GM23338 (cell line): ENCODE results near the gene TK1. TPM values are rescaled to one million over a fixed set of nuclear protein-coding genes. Genes with fewer than 3 reads are reported as not detected.

Source experiments
- ATAC-seq: fragments of 200-7000 bp; cut with Tn5 transposase; 3 replicates; pipeline ENCODE4 v1.9.1; 2020
- DNase-seq: peaks from one replicate; pipeline ENCODE4 v3.0.0-alpha.2; 2015; ENCODE audit warnings: low spot score
- H2AFZ ChIP-seq: fragments of 200-600 bp; sonication (generic); 2 replicates; pipeline ENCODE4 v1.8.0; 2016; ENCODE audit warnings: antibody characterized with exemption, mild to moderate bottlenecking, moderate library complexity
- H3F3A ChIP-seq: fragments of 200-600 bp; sonication (generic); replicated peaks from 2 replicates; pipeline ENCODE4 v1.8.0; 2017; ENCODE audit warnings: antibody characterized with exemption, mixed run types, low read depth
- H3K27ac ChIP-seq: fragments of 200-600 bp; sonication (generic); 2 replicates; pipeline ENCODE4 v1.6.1; 2016; ENCODE audit warnings: low read depth
- H3K27me3 ChIP-seq: fragments of 200-600 bp; sonication (generic); 2 replicates; pipeline ENCODE4 v1.8.0; 2016; ENCODE audit warnings: mild to moderate bottlenecking, mixed run types, moderate library complexity; ENCODE audit not compliant: insufficient read depth
- H3K36me3 ChIP-seq: fragments of 200-600 bp; sonication (generic); 2 replicates; pipeline ENCODE4 v1.8.0; 2016; ENCODE audit warnings: mild to moderate bottlenecking; ENCODE audit not compliant: insufficient read depth
- H3K4me1 ChIP-seq: fragments of 200-600 bp; sonication (generic); 2 replicates; pipeline ENCODE4 v1.8.0; 2016; ENCODE audit warnings: mild to moderate bottlenecking, moderate library complexity; ENCODE audit not compliant: insufficient read depth
- H3K4me2 ChIP-seq: fragments of 200-600 bp; sonication (generic); 2 replicates; pipeline ENCODE4 v1.7.1; 2017; ENCODE audit warnings: mixed run types
- H3K4me3 ChIP-seq: fragments of 200-600 bp; sonication (generic); 2 replicates; pipeline ENCODE4 v1.6.1; 2016; ENCODE audit warnings: mixed run types
- H3K79me2 ChIP-seq: fragments of 200-600 bp; sonication (generic); replicated peaks from 2 replicates; pipeline ENCODE4 v1.8.0; 2017; ENCODE audit warnings: mild to moderate bottlenecking; ENCODE audit not compliant: insufficient read depth
- H3K9me2 ChIP-seq: fragments of 200-600 bp; sonication (generic); 2 replicates; pipeline ENCODE4 v1.8.0; 2017; ENCODE audit not compliant: insufficient read depth
- H4K20me1 ChIP-seq: fragments of 200-600 bp; sonication (generic); replicated peaks from 2 replicates; pipeline ENCODE4 v1.8.0; 2017; ENCODE audit warnings: mild to moderate bottlenecking; ENCODE audit not compliant: insufficient read depth
- H3K27ac Mint-ChIP-seq: 2 replicates; pipeline ENCODE4 v1.8.0; 2020; ENCODE audit warnings: inconsistent platforms, mild to moderate bottlenecking, moderate library complexity, mixed read lengths
- H3K27me3 Mint-ChIP-seq: 3 replicates; pipeline ENCODE4 v1.8.0; 2022; ENCODE audit warnings: low read depth, mild to moderate bottlenecking, moderate library complexity, mixed read lengths, inconsistent platforms; ENCODE audit not compliant: insufficient read depth, poor library complexity
- H3K36me3 Mint-ChIP-seq: 3 replicates; pipeline ENCODE4 v1.8.0; 2021; ENCODE audit warnings: low read depth, mild to moderate bottlenecking, inconsistent platforms, moderate library complexity, mixed read lengths
- H3K4me1 Mint-ChIP-seq: 3 replicates; pipeline ENCODE4 v1.8.0; 2020; ENCODE audit warnings: mild to moderate bottlenecking, inconsistent platforms, mixed read lengths
- H3K4me3 Mint-ChIP-seq: 3 replicates; pipeline ENCODE4 v1.8.0; 2021; ENCODE audit warnings: moderate library complexity, mild to moderate bottlenecking, inconsistent platforms, mixed read lengths
- H3K9me3 Mint-ChIP-seq: 3 replicates; pipeline ENCODE4 v1.8.0; 2020; ENCODE audit warnings: moderate library complexity, mild to moderate bottlenecking, inconsistent platforms, mixed read lengths
- CREB1 ChIP-seq: fragments of 250-450 bp; sonication (Bioruptor Pico); IDR thresholded peaks from 2 replicates; pipeline ENCODE4 v1.5.0; 2020; ENCODE audit warnings: low read depth, mild to moderate bottlenecking, moderate library complexity
- EZH2 ChIP-seq: fragments of 200-600 bp; sonication (generic); IDR thresholded peaks from one replicate; pipeline ENCODE4 v1.8.0; 2017; ENCODE audit warnings: antibody characterized with exemption, mild to moderate bottlenecking, low read depth; ENCODE audit not compliant: unreplicated experiment
- EZH2phosphoT487 ChIP-seq: fragments of 200-600 bp; sonication (generic); IDR thresholded peaks from one replicate; pipeline ENCODE4 v1.8.1; 2018; ENCODE audit warnings: antibody characterized with exemption; ENCODE audit not compliant: unreplicated experiment
- JUNB ChIP-seq: IDR thresholded peaks from one replicate; pipeline ENCODE4 v1.6.1; 2016; ENCODE audit warnings: antibody characterized with exemption; ENCODE audit not compliant: unreplicated experiment
- NANOG ChIP-seq: IDR thresholded peaks from 2 replicates; pipeline ENCODE4 v1.6.1; 2016; ENCODE audit warnings: antibody characterized with exemption, borderline replicate concordance
- POLR2AphosphoS5 ChIP-seq: IDR thresholded peaks from 2 replicates; pipeline ENCODE4 v1.6.1; 2016; ENCODE audit warnings: antibody characterized with exemption, low read depth
- REST ChIP-seq: IDR thresholded peaks from one replicate; pipeline ENCODE4 v1.6.1; 2018; ENCODE audit warnings: antibody characterized with exemption; ENCODE audit not compliant: unreplicated experiment
- STAT1 ChIP-seq: IDR thresholded peaks from one replicate; pipeline ENCODE4 v1.6.1; 2016; ENCODE audit warnings: antibody characterized with exemption; ENCODE audit not compliant: unreplicated experiment
- ZNF331 ChIP-seq: fragments of 250-450 bp; sonication (Bioruptor Pico); IDR thresholded peaks from 2 replicates; pipeline ENCODE4 v1.5.0; 2020; ENCODE audit warnings: low read depth, mild to moderate bottlenecking, moderate library complexity
- polyA plus RNA-seq: library from polyadenylated mRNA; unstranded; fragments of >200 nt; fragmentation: Nextera tagmentation; extraction: Ambion mirVana; gene quantifications from 2 replicates; pipeline ENCODE4 v1.2.1, GENCODE V29; 2016
- total RNA-seq: library from RNA; depleted of rRNA; stranded (reverse); fragments of >200 nt; shearing (Covaris generic); gene quantifications from 2 replicates; pipeline ENCODE4 v1.2.3, GENCODE V29; 2014
- TF ChIP-seq, protein P1 (sequence below), 2 experiments: fragments of 200-600 bp in 1 of 2; sonication (generic) in 1 of 2; conservative IDR thresholded peaks; 2 replicates each; pipeline versions ENCODE4 v1.5.1 to v1.6.1; 2016 to 2017; ENCODE audit warnings: antibody characterized with exemption in 2 of 2, low read depth in 2 of 2, mild to moderate bottlenecking in 2 of 2, moderate library complexity in 1 of 2
- TF ChIP-seq, protein P2 (sequence below): IDR thresholded peaks from 2 replicates; pipeline ENCODE4 v1.6.1; 2016; ENCODE audit warnings: antibody characterized with exemption

TK1 gene
- total and polyA plus RNA-seq, 2 experiments from 2014 or later, result 74.5 to 84.4 TPM

DNA sequence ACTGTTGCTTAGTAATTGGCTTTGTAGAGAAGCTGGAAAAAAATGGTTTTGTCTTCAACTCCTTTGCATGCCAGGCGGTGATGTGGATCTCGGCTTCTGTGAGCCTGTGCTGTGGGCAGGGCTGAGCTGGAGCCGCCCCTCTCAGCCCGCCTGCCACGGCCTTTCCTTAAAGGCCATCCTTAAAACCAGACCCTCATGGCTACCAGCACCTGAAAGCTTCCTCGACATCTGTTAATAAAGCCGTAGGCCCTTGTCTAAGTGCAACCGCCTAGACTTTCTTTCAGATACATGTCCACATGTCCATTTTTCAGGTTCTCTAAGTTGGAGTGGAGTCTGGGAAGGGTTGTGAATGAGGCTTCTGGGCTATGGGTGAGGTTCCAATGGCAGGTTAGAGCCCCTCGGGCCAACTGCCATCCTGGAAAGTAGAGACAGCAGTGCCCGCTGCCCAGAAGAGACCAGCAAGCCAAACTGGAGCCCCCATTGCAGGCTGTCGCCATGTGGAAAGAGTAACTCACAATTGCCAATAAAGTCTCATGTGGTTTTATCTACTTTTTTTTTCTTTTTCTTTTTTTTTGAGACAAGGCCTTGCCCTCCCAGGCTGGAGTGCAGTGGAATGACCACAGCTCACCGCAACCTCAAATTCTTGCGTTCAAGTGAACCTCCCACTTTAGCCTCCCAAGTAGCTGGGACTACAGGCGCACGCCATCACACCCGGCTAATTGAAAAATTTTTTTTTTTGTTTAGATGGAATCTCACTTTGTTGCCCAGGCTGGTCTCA lies 38.4 kb upstream of the TK1 start:
- H4K20me1 ChIP-seq, result no peaks in the 10 kb centered on the region; the same call in none of the 2 replicates
- Mint-ChIP-seq H3K4me1 (peaks cover 3% of the 10 kb centered on the region; the same call in 1 of the 3 replicates), H3K36me3 (peaks cover 40% of the 10 kb centered on the region), H3K4me3 (no peak overlapping the region), H3K27me3 (peaks cover 7% of the 10 kb centered on the region), H3K27ac (peak overlapping the region; percentile 40; the same call in 1 of the 2 replicates), H3K9me3 (no peaks in the 10 kb centered on the region)
- TF ChIP-seq NANOG (no peak), POLR2AphosphoS5 (peak; percentile 26; the same call in 1 of the 2 replicates)
- TF ChIP-seq, protein P1, sequence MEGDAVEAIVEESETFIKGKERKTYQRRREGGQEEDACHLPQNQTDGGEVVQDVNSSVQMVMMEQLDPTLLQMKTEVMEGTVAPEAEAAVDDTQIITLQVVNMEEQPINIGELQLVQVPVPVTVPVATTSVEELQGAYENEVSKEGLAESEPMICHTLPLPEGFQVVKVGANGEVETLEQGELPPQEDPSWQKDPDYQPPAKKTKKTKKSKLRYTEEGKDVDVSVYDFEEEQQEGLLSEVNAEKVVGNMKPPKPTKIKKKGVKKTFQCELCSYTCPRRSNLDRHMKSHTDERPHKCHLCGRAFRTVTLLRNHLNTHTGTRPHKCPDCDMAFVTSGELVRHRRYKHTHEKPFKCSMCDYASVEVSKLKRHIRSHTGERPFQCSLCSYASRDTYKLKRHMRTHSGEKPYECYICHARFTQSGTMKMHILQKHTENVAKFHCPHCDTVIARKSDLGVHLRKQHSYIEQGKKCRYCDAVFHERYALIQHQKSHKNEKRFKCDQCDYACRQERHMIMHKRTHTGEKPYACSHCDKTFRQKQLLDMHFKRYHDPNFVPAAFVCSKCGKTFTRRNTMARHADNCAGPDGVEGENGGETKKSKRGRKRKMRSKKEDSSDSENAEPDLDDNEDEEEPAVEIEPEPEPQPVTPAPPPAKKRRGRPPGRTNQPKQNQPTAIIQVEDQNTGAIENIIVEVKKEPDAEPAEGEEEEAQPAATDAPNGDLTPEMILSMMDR (conservative IDR thresholded peaks at IDR 0.05; ENCODE audit: low read depth in 2 of 2), result no peak
- H2AFZ ChIP-seq, result no peak overlapping the region
- H3K4me1 ChIP-seq, result no peaks in the 10 kb centered on the region
- ATAC-seq, result no peak
- H3K27me3 ChIP-seq, result peaks cover 4% of the 10 kb centered on the region
- peaks cover 37% of the 10 kb centered on the region for H3F3A ChIP-seq
- no peak for DNase-seq
- no peaks in the 10 kb centered on the region for H3K9me2 ChIP-seq
- peaks cover 12% of the 10 kb centered on the region; the same call in 1 of the 2 replicates for H3K79me2 ChIP-seq
- H3K36me3 ChIP-seq, result peaks cover 24% of the 10 kb centered on the region
- H3K4me3 ChIP-seq, result no peak overlapping the region
- H3K27ac ChIP-seq, result no peak overlapping the region
- H3K4me2 ChIP-seq, result no peak overlapping the region

DNA sequence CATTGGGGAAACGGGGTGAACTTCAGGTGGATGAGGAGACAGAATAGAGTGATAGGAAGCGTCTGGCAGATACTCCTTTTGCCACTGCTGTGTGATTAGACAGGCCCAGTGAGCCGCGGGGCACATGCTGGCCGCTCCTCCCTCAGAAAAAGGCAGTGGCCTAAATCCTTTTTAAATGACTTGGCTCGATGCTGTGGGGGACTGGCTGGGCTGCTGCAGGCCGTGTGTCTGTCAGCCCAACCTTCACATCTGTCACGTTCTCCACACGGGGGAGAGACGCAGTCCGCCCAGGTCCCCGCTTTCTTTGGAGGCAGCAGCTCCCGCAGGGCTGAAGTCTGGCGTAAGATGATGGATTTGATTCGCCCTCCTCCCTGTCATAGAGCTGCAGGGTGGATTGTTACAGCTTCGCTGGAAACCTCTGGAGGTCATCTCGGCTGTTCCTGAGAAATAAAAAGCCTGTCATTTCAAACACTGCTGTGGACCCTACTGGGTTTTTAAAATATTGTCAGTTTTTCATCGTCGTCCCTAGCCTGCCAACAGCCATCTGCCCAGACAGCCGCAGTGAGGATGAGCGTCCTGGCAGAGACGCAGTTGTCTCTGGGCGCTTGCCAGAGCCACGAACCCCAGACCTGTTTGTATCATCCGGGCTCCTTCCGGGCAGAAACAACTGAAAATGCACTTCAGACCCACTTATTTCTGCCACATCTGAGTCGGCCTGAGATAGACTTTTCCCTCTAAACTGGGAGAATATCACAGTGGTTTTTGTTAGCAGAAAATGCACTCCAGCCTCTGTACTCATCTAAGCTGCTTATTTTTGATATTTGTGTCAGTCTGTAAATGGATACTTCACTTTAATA lies 37.6 kb upstream of the TK1 start:
- Mint-ChIP-seq H3K27me3 (peaks cover 10% of the 10 kb centered on the region), H3K36me3 (peaks cover 47% of the 10 kb centered on the region), H3K9me3 (no peaks in the 10 kb centered on the region), H3K4me3 (no peak overlapping the region), H3K27ac (no peak overlapping the region), H3K4me1 (peaks cover 9% of the 10 kb centered on the region)
- H3K4me1 ChIP-seq, result peaks cover 4% of the 10 kb centered on the region; the same call in 1 of the 2 replicates
- H4K20me1 ChIP-seq, result no peaks in the 10 kb centered on the region; the same call in none of the 2 replicates
- ATAC-seq (no peak), DNase-seq (no peak)
- peaks cover 37% of the 10 kb centered on the region for H3F3A ChIP-seq
- peaks cover 24% of the 10 kb centered on the region for H3K36me3 ChIP-seq
- H2AFZ ChIP-seq, result no peak overlapping the region
- peaks cover 12% of the 10 kb centered on the region; the same call in 1 of the 2 replicates for H3K79me2 ChIP-seq
- H3K4me3 ChIP-seq, result no peak overlapping the region
- H3K4me2 ChIP-seq, result no peak overlapping the region
- TF ChIP-seq ZNF331 (CRISPR knock-in tag) (no peak), NANOG (no peak), REST (no peak), CREB1 (CRISPR knock-in tag) (no peak), JUNB (no peak), EZH2phosphoT487 (no peak), STAT1 (no peak), EZH2 (no peak)
- TF ChIP-seq, protein P1 (conservative IDR thresholded peaks at IDR 0.05; ENCODE audit: low read depth in 2 of 2), result no peak
- TF ChIP-seq, protein P2, sequence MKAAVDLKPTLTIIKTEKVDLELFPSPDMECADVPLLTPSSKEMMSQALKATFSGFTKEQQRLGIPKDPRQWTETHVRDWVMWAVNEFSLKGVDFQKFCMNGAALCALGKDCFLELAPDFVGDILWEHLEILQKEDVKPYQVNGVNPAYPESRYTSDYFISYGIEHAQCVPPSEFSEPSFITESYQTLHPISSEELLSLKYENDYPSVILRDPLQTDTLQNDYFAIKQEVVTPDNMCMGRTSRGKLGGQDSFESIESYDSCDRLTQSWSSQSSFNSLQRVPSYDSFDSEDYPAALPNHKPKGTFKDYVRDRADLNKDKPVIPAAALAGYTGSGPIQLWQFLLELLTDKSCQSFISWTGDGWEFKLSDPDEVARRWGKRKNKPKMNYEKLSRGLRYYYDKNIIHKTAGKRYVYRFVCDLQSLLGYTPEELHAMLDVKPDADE, result no peak
- no peaks in the 10 kb centered on the region for H3K9me2 ChIP-seq
- no peak overlapping the region for H3K27ac ChIP-seq
- no peaks in the 10 kb centered on the region for H3K27me3 ChIP-seq
